ENCODE data around the gene CDH23. TPM values are rescaled to one million over a fixed set of nuclear protein-coding genes. Genes with fewer than 3 reads are reported as not detected.

CDH23 gene
- polyA plus RNA-seq, 1 donor from 2014 or later, result 6.6 TPM

DNA sequence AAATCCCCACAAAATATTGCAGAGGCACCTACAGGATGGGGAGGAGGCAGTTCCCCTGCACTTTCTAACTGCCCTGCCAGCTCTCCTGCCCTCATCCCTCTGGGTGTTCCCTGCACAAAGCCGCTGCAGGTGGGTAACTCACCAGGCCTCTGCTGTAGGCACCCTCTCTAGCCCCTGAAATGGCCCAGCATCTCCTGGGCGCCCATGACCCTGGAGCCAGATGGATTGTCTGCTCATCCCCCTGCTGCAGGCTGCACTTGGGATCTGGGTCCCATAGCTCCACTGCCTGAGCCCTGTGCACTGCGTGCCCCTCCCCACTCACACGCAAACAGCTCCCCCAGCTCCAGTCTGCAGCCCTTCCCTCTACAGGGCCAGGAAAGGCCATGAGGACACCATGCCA lies 192.0 kb downstream of the CDH23 start:
- H3K79me2 ChIP-seq (replicated peaks; ENCODE audit: insufficient read depth, low read length), result no peaks in the 10 kb centered on the region
- TF ChIP-seq, protein P1, sequence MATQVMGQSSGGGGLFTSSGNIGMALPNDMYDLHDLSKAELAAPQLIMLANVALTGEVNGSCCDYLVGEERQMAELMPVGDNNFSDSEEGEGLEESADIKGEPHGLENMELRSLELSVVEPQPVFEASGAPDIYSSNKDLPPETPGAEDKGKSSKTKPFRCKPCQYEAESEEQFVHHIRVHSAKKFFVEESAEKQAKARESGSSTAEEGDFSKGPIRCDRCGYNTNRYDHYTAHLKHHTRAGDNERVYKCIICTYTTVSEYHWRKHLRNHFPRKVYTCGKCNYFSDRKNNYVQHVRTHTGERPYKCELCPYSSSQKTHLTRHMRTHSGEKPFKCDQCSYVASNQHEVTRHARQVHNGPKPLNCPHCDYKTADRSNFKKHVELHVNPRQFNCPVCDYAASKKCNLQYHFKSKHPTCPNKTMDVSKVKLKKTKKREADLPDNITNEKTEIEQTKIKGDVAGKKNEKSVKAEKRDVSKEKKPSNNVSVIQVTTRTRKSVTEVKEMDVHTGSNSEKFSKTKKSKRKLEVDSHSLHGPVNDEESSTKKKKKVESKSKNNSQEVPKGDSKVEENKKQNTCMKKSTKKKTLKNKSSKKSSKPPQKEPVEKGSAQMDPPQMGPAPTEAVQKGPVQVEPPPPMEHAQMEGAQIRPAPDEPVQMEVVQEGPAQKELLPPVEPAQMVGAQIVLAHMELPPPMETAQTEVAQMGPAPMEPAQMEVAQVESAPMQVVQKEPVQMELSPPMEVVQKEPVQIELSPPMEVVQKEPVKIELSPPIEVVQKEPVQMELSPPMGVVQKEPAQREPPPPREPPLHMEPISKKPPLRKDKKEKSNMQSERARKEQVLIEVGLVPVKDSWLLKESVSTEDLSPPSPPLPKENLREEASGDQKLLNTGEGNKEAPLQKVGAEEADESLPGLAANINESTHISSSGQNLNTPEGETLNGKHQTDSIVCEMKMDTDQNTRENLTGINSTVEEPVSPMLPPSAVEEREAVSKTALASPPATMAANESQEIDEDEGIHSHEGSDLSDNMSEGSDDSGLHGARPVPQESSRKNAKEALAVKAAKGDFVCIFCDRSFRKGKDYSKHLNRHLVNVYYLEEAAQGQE (IDR thresholded peaks at IDR 0.05; ENCODE audit: borderline replicate concordance), result no peak
- TF ChIP-seq POLR2AphosphoS5 (IDR thresholded peaks at IDR 0.05) (no peak), EZH2 (IDR thresholded peaks at IDR 0.05; ENCODE audit: borderline replicate concordance, insufficient read depth, low read length, poor library complexity, severe bottlenecking) (no peak), RAD21 (conservative IDR thresholded peaks at IDR 0.05) (no peak)
- TF ChIP-seq, protein P2, sequence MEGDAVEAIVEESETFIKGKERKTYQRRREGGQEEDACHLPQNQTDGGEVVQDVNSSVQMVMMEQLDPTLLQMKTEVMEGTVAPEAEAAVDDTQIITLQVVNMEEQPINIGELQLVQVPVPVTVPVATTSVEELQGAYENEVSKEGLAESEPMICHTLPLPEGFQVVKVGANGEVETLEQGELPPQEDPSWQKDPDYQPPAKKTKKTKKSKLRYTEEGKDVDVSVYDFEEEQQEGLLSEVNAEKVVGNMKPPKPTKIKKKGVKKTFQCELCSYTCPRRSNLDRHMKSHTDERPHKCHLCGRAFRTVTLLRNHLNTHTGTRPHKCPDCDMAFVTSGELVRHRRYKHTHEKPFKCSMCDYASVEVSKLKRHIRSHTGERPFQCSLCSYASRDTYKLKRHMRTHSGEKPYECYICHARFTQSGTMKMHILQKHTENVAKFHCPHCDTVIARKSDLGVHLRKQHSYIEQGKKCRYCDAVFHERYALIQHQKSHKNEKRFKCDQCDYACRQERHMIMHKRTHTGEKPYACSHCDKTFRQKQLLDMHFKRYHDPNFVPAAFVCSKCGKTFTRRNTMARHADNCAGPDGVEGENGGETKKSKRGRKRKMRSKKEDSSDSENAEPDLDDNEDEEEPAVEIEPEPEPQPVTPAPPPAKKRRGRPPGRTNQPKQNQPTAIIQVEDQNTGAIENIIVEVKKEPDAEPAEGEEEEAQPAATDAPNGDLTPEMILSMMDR (IDR thresholded peaks at IDR 0.05; ENCODE audit: poor library complexity, severe bottlenecking), result no peak
- no peak overlapping the region for H3K9ac ChIP-seq (ENCODE audit: low read length)
- H3K9me3 ChIP-seq (ENCODE audit: low read length), result no peaks in the 10 kb centered on the region
- no peak overlapping the region for H2AFZ ChIP-seq (ENCODE audit: low read depth, low read length)
- no peak overlapping the region for H3K4me3 ChIP-seq (ENCODE audit: low read length)
- H3K4me2 ChIP-seq (ENCODE audit: low read length), result no peak overlapping the region
- no peaks in the 10 kb centered on the region for H3K27me3 ChIP-seq (ENCODE audit: insufficient read depth, low read depth, low read length)
- no peaks in the 10 kb centered on the region for H3F3A ChIP-seq (ENCODE audit: insufficient read depth, low read length, poor library complexity, severe bottlenecking)
- H4K20me1 ChIP-seq (ENCODE audit: insufficient read depth), result no peaks in the 10 kb centered on the region
- no peak overlapping the region for H3K27ac ChIP-seq (ENCODE audit: low read length)
- no peaks in the 10 kb centered on the region for H3K36me3 ChIP-seq (ENCODE audit: insufficient read depth, low read length)
- H3K9me2 ChIP-seq (ENCODE audit: insufficient read depth, low read length), result no peaks in the 10 kb centered on the region

DNA sequence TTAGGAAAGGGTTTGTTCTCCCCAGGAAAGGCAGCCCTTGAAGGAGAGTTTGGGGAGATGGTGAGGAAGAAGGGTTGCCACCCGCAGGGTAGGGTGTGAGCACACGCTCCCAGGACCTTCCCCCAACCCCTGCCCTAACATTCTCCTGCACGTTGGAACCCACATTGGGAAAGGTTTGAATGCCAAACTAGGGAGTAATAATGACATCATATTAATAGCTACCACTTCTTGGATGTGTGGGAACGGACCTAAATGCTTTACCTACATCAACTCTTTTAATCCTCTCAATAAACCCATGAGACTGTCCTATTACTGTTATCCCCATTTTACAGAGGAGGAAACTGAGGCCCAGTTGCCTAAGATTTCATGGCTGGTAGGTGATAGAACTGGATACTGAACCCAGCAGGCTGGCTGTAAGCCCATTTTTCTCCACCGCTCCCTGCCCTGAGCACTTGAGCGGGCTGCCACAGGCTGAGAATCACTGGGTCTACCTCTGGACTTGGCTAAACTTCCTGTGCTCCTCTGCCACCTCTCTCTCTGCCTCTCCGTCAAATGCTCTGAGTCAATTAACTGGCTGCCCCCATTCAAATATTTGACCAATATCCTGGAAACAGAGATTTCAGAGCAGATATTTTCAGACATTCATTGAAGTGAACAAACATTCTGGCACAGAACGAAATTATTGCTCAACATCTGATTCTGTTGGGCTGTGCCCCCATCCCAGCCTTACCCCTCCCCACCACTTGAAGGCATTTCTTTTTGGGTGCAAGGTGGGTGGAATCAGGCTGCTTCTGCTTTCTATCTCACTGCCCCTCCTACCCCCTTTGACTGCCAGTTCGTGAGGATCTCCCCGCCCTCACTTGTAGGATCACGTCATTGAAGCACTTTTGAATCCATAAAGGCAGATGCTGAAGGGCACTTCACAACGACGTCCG lies 193.2 kb downstream of the CDH23 start:
- Histone ChIP-seq H3K9ac (ENCODE audit: low read length) (no peak overlapping the region), H2AFZ (ENCODE audit: low read depth, low read length) (no peak overlapping the region), H4K20me1 (ENCODE audit: insufficient read depth) (no peaks in the 10 kb centered on the region), H3K9me3 (ENCODE audit: low read length) (no peaks in the 10 kb centered on the region), H3K79me2 (replicated peaks; ENCODE audit: insufficient read depth, low read length) (no peaks in the 10 kb centered on the region), H3K27me3 (ENCODE audit: insufficient read depth, low read depth, low read length) (no peaks in the 10 kb centered on the region), H3K4me3 (ENCODE audit: low read length) (no peak overlapping the region), H3K9me2 (ENCODE audit: insufficient read depth, low read length) (no peaks in the 10 kb centered on the region), H3K36me3 (ENCODE audit: insufficient read depth, low read length) (no peaks in the 10 kb centered on the region), H3F3A (ENCODE audit: insufficient read depth, low read length, poor library complexity, severe bottlenecking) (no peaks in the 10 kb centered on the region), H3K27ac (ENCODE audit: low read length) (no peak overlapping the region), H3K4me2 (ENCODE audit: low read length) (no peak overlapping the region)
- TF ChIP-seq POLR2AphosphoS5 (IDR thresholded peaks at IDR 0.05), result no peak
- TF ChIP-seq TAF1 (IDR thresholded peaks at IDR 0.05; ENCODE audit: low read depth), result no peak
- TF ChIP-seq, protein P2 (IDR thresholded peaks at IDR 0.05; ENCODE audit: poor library complexity, severe bottlenecking), result no peak
- no peak for TF ChIP-seq RAD21 (conservative IDR thresholded peaks at IDR 0.05)
- TF ChIP-seq EZH2 (IDR thresholded peaks at IDR 0.05; ENCODE audit: borderline replicate concordance, insufficient read depth, low read length, poor library complexity, severe bottlenecking), result no peak
- no peak for TF ChIP-seq EP300 (conservative IDR thresholded peaks at IDR 0.05; ENCODE audit: poor library complexity, severe bottlenecking)
- TF ChIP-seq, protein P1 (IDR thresholded peaks at IDR 0.05; ENCODE audit: borderline replicate concordance), result no peak
- TF ChIP-seq MXI1 (conservative IDR thresholded peaks at IDR 0.05; ENCODE audit: poor library complexity, severe bottlenecking), result no peak
- TF ChIP-seq SMC3 (conservative IDR thresholded peaks at IDR 0.05; ENCODE audit: poor library complexity), result no peak

Data from neural cell (in vitro differentiated cells).